GM18907 (cell line): ENCODE data around the gene NVL.
"Not testable (repeated sequence)": the region's sequence is repeated elsewhere in the genome, so short reads cannot be mapped to it uniquely, and the experiment has no call there.

Experiments used
- ATAC-seq: cut with Tn5 transposase; IDR thresholded peaks from one replicate; pipeline ENCODE4 v1.9.1; 2021; ENCODE audit warnings: mild to moderate bottlenecking, moderate library complexity; ENCODE audit not compliant: unreplicated experiment

NVL gene

DNA sequence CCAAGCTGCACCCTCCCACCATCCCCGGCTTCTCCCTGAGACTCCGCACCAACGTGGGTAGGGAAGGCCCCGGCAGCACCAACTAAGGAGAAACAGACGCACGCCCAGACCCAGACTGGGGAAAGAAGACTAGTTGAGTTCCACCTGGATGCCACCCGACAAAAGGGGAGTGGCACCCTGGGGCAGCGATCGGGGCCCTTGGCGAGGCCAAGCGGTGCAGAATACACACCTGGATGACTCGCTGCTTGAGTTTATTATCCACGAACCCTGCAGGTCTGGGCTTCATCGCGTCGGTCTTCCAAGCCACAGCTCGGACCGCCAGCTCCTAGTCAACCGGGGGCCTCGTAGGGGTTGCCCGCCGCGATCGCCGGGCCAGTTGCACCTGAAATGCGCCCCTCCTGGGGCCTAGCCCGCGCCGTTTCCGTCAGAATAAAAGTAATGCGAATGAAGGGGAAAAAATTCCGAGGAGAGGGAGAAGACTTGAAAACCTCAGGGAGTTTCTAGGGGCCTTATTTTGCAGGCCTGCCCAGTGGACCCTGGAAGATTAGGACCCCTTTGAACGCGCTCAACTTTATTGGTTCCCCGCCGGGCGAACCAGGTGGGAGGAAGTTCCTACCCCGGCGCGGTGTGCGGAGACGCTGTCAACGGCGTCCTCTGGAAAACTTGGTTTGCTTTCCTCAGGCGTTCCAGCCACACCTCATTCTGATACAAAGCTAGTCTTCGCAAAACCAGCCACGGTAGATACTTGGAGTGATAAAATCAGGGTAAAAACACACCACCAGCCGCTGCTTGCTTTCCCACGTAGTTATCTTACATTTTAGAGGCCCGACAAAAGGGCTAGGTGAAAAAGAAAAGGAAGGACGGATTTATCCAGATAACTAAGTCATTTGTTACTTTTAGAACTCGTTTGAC, at the start of gene NVL:
TSS of gene NVL (minus strand) at position 331 of the 912 bp plus-strand sequence. CDS start at position 286, 45 bp downstream.
- peak; percentile 80 for ATAC-seq

DNA sequence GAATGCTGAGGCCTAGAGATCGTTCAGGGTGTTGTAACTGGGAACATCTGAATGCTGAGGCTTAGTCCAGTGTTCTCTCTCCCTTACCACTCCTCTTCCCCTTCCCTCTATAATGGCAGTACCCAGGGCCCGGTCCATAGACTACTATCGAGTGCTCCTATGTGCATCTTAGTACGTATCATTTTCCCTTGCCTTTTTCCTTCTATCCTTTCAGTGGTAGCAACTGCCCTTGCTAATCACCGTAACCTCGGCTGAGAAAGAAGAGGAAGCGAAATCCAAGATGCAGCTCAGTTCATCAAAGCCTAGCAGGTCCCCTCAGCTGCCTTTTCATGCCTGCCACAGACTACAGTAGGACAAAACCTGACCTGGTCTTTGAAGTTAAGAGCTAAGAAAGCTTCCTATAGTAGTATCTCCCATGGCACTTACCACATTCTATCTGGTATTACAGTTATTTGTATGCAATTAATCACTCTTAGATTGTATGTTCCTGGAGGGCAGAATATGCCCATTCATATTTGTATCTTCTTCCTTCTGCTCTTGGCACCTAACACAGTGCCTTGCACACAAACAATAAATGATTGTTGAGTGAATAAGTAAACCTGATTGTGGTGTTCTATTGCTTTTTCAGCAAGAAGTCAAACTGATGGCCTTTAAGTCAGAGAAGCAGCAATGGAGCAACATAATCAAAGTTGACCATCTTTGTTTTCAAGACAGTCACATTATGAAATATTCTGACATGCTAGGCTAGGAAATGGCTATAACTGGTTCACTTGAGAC, 49.1 kb upstream of the NVL start:
- ATAC-seq: peak; percentile 42

DNA sequence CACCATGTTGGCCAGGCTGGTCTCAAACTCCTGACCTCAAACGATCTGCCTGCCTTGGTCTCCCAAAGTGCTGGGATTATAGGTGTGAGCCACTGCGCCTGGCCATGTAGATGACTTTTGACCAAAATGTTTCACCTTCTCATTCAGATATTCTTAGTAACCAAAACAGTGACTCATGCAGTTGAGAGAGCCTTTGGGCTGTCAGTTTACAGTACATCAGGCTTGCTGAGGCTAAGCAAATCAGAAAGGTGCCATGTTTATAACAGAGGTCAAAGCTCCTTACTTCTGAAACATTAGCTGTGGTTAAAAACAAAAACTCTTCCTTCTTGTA, 47.7 kb upstream of the NVL start:
- peak; percentile 54 for ATAC-seq

DNA sequence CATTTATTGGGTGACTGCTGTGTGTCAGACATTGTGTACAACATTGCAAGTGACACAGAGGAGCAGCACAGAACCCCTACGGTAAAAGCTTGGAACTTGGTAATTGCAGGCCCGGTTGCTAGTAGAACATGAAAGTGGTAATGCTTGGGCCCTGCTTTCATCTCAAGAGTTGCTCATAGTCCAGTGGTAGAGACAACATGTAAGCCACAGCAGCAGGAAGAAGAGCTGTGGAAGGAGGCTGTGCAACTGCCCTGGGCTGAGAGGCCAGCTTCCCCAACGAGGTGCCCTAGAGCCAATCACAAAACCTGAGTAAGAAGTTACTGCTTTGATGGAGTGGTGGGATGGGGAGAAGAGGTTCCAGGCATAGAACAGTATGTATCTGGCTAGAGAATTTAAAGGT, 45.1 kb upstream of the NVL start:
- no peak for ATAC-seq

DNA sequence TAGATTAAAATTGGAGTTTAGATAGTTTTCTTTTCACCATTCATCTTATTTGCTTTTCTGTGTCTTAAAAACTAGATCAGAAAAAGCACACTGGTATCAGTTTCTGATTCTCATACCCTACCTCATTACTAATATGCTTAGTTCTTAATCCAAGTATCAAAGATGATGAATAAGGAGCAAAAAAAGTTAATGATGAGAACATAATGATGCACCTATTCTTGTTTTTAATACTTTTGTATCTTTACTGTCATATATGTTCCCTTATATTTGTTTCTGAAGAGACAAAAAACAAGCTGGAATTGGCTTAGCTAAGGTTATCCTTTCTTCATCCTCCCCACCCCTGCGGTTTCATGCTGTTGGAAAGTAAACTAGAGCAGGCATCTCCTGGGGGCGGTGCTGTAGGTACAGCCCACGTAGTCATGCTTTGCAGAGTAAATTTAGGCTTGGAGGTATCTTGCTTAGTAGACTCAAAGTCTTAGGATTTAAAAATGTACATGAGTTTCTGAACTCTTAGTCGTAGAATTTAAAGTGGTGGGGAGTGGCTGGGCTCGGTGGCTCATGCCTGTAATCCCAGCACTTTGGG, 43.1 kb upstream of the NVL start:
- ATAC-seq: no peak

DNA sequence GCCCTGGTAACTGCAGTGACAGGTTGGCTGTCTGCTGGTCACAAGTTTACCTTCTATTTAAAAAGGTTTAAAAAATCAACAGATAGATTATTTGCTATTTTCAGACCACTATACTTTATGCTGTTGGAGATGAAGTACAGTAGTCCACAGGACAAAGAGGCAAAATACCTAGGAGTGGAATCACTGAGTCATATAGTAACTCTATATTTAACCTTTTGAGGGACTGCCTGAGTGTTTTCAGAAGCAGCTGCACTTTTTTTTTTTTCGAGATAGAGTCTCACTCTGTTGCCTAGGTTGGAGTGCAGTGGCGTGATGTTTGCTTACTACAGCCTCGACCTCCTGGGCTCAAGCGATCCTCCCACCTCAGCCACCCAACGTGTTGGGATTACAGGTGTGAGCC, 38.4 kb upstream of the NVL start:
- ATAC-seq: peak; percentile 63

DNA sequence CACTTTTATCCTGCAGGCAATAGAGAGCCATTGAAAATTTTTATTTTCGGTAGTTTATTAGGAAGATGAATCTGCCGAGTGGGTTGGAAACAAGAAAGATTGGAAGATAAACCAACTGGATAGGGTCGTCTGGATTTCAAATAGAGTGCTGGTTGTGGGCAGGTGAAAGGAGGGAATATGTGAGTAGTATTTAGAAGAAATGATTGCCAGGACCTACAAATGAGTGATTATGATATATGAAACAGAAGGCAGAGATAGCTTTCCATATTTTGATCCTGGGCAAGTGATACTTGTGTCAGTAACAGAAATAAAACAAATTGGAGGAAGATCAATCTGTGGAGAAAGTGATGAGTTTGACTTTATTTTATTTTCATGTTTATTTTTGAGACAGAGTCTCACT, 29.2 kb upstream of the NVL start:
- no peak for ATAC-seq

DNA sequence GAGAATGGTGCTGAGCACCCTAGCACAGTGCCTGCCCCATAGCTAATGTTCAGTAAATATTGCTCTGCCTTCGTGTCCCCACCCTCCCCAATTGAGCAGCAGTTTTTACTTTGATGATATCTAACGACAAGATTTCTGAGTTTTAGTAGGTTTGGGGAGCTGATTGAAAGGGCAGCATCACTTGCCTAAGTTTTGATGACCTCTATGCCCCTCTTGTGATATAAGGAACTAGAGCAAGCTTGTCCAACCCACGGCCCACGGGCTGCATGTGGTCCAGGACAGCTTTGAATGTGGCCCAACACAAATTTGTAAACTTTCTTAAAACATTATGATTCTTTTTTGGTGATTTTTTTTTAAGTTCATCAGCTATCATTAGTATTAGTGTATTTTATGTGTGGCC, 28.3 kb upstream of the NVL start:
- ATAC-seq: no peak

DNA sequence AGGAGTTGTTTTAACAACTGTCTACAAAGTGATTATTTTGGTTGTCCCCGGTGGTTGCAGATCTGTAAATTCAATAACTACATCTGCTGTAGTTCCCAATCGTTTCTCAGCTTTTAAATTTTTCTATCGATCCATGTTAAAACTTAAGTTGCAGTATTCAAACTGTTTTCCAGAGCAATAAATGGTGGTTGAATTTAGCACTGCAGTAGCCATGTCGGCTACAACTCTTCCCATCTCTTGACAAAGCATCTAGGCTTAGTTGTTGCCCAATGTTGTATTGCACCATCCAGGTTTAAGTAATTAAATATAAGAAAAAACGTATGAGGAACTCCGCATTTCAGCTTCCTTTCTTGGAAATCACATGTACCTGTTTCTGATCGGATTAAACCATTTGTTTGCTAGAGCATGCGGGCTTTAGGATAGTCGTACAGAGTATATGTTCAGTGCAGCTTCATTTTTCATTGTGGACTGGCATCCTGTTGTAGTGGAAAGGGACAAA, 27.7 kb upstream of the NVL start:
- ATAC-seq: no peak

DNA sequence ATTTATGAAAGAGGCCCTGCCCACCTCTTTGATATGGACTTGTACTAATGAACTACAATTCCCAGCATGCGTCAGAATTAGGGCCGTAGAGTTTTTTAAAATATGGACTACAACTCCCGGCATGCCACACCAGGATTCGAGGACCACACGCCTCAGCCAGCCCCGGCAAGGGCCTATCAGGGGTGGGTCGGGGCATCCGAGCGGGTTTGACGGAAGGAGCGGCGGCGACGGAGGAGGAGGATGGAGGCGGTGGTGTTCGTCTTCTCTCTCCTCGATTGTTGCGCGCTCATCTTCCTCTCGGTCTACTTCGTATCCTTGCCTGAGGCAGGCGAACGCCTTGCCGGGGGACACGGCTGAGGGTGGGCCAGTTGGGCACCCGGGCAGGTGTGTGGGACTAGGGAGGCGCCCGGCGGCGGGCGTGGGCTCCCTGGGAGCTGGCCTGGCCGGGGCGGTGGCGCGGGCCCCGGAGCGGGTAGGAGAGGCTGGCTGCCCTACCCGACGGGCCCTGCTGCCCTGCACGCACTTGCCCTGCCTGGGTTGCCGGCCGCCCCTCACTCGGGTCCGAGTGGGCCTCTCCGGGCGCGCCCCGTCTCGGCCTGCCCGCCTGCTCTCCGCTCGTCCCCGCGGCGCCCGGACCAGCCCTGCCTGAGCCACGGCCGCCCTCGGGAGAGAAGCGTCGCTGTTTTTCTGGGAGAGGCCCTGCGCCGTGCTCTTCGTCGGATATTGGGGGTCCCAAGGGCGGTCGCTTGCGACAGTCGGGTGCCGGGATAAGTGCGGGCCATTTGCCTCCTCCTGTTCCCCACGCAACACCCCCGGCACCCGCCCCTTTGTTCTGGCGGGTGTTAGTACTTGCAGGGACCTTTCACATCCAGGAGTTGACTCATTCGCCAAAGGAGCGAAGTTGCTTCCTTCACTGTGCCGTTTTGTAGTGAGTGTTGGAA, 27.0 kb upstream of the NVL start, which contains the start of gene CNIH4:
TSS of gene CNIH4 (plus strand) at position 195 of the 941 bp plus-strand sequence. CDS start at position 241, 46 bp downstream.
- peak; percentile 99 for ATAC-seq

DNA sequence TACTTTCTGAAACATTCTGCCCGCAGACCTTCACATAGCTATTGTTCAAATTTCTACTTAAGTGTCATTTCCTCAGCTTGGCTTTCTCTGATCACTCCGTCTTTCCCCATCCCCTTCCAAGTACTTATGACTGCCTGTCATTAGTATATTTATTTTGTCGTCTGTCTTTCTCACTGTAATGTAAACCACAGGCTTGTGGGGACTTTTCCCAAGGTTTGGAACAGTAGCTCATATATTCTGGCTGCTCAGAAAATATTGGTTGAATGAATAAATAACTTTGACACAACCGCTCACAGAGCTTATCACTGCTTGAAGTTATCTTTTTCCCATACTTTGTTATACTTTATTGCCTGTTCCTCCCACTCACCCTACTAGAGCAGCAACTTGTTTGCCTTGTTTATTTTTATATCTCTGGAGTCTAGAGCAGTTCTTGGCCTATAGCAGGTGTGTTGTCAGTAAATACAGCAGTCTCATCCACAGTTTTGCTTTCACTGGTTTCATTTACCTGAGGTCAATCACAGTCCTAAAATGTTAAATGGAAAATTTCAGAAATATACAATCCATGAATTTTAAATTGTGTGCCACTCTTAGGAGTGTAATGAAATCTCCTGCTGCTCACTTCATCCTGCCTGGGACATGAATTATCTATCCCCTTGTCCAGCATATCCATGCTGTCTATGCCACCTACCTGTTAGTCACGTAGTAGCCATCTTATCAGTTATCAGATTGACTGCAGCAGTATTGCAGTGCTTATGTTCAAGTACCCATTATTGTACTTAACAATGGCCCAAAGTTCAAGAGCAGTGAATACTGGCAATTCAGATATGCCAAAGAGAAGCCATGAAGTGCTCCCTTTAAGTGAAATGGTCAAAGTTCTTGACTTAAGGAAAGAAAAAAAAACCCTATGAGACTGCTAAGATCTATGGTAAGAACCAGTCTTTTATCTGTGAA, 24.3 kb upstream of the NVL start:
- no peak for ATAC-seq

DNA sequence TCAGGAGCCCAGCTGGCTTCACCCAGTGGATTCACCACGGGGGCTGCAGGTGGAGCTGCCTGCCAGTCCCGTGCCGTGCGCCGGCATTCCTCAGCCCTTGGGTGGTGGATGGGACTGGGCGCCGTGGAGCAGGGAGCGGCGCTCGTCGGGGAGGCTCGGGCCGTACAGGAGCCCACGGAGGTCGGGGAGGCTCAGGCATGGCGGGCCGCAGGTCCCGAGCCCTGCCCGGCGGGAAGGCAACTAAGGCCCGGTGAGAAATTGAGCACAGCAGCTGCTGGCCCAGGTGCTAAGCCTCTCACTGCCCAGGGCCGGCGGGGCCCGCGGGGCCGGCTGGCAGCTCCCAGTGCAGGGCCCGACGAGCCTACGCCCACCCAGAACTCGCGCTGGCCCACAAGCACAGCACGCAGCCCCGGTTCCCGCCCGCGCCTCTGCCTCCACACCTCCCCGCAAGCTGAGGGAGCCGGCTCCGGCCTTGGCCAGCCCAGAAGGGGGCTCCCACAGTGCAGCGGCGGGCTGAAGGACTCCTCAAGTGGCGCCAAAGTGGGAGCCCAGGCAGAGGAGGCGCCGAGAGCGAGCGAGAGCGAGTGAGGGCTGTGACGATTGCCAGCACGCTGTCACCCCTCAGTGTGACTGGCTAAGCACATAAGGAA, 22.6 kb upstream of the NVL start:
- ATAC-seq: not testable (repeated sequence)

DNA sequence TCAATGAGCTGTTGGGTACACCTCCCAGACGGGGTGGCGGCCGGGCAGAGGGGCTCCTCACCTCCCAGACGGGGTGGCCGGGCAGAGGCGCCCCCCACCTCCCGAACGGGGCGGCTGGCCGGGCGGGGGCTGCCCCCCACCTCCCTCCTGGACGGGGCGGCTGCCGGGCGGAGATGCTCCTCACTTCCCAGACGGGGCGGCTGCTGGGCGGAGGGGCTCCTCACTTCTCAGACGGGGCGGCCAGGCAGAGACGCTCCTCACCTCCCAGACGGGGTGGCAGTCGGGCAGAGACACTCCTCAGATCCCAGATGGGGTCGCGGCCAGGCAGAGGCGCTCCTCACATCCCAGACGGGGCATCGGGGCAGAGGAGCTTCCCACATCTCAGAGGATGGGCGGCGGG, 19.7 kb upstream of the NVL start:
- not testable (repeated sequence) for ATAC-seq

DNA sequence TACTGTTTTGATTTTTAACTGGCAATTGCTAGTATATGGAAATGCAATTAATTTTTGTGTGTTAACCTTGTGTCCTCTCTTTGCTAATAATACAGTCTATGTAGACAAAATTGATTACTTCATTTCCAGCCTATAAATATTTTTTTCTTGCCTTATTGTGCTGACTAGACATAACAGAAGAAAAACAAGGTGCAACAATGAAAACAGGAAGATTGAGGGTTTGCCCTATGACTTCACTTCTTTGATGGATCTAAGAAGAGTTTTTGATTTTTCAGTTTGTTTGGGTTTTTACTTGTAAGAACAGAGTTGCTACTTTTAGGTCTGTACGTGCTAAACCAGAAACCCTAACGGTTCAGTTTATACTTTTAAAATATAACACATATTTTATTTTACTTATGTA, 18.2 kb upstream of the NVL start:
- ATAC-seq: no peak

DNA sequence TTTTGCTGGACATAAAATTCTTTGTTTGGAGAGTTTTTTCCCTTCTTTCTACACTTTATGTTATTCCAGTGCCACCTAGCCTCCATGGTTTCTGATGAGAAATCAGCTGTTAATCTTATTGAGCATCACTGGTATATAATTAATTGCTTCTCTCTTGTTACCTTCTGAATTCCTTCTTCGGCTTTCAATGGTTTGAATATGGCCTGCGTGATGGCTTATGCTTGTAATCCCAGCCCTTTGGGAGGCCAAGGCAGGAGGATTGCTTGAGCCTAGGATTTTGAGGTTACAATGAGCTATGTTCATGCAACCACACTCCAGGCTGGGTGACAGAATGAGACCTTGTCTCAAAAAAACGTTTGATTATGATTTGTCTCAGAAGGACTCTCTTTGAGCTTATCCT, 13.7 kb upstream of the NVL start:
- no peak for ATAC-seq

DNA sequence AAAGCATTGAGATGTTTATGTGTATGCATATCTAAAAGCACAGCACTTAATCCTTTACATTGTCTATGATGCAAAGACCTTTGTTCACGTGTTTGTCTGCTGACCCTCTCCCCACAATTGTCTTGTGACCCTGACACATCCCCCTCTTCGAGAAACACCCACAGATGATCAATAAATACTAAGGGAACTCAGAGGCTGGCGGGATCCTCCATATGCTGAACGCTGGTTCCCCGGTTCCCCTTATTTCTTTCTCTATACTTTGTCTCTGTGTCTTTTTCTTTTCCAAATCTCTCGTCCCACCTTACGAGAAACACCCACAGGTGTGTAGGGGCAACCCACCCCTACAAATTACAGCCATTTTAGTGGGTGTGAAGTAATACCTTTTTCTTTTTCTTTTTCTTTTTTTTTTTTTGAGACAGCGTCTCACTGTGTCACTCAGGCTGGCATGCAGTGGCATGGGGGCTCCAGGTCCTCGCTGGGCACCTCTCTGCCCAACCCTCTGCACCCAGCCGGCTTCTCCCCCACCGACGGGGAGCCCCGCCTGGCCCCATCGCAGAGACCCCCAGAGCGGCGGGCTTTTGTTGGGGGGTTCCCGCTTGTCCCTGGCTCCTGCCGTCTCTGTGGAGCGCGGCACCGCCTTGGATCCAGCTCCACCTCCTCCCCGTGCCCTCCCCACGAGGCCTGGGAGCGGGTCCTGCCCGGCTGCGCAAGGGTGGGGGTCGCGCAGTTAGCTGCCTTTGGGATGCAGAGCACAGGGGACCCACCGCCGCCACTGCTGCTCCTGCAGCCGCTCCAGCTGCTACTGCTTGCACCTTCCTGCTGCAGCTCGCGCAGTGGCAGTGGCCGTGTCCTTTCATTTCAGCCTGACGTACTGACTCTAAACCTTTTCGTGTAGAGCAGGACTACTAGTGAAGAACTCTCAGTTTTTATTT, 10.7 kb upstream of the NVL start:
- ATAC-seq: peak; percentile 83

DNA sequence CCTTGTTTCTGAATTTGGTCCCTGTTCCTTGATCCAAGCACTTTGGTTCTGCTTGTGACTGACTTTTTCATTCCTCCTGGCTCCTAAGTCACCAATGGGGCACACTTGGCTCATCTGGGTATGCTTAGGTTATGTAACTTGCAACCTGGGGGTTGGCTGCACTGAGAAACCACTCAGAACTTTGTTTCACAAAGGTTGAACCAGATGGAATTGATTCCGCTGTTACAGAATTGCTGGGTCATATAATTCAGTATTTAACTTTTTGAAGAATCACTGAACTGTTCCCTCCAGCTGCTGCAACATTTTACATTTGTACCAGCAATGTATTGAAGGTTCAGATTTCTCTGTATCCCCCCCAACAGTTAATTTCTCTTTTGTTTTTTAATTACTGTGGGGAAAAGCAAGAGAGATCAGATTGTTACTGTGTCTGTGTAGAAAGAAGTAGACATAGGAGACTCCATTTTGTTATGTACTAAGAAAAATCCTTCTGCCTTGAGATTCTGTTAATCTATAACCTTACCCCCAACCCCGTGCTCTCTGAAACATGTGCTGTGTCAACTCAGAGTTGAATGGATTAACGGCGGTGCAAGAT, 9.6 kb upstream of the NVL start:
- no peak for ATAC-seq
